Measurements from ENCODE around the gene CERK.

Gene CERK

GRCh38 chr22:46767249-46767985 lies 29.4 kb upstream of the CERK start:
- H3K36me3 ChIP-seq (ENCODE audit: control insufficient read depth in 5 of 5, insufficient read depth in 5 of 5, low read length in 5 of 5): peaks cover 0 to 10% (median 0%) of the 10 kb centered on the region in 5 donors
- H3K9me3 ChIP-seq (ENCODE audit: control insufficient read depth in 5 of 5, low read length in 5 of 5): no peaks in the 10 kb centered on the region
- H3K4me3 ChIP-seq (ENCODE audit: low read depth in 1 of 5, low read length in 5 of 5): no peak overlapping the region
- H3K9ac ChIP-seq (ENCODE audit: low read length in 5 of 5): no peak overlapping the region
- no peaks in the 10 kb centered on the region for H3K27me3 ChIP-seq (ENCODE audit: control insufficient read depth in 5 of 5, insufficient read depth in 4 of 5, low read length in 5 of 5)
- H3K4me1 ChIP-seq (ENCODE audit: control insufficient read depth in 5 of 5, insufficient read depth in 5 of 5, low read length in 5 of 5): peaks cover 0 to 73% (median 42%) of the 10 kb centered on the region in 5 donors
- H3K27ac ChIP-seq (ENCODE audit: low read depth, low read length): no peak overlapping the region

GRCh38 chr22:46766611-46767010 lies 28.6 kb upstream of the CERK start:
- H3K27ac ChIP-seq (ENCODE audit: low read depth, low read length): no peak overlapping the region
- H3K9me3 ChIP-seq (ENCODE audit: control insufficient read depth in 5 of 5, low read length in 5 of 5): no peaks in the 10 kb centered on the region
- H3K4me1 ChIP-seq (ENCODE audit: control insufficient read depth in 5 of 5, insufficient read depth in 5 of 5, low read length in 5 of 5): peaks cover 0 to 80% (median 46%) of the 10 kb centered on the region in 5 donors
- no peaks in the 10 kb centered on the region for H3K27me3 ChIP-seq (ENCODE audit: control insufficient read depth in 5 of 5, insufficient read depth in 4 of 5, low read length in 5 of 5)
- H3K36me3 ChIP-seq (ENCODE audit: control insufficient read depth in 5 of 5, insufficient read depth in 5 of 5, low read length in 5 of 5): peaks cover 0 to 10% (median 0%) of the 10 kb centered on the region in 5 donors
- H3K4me3 ChIP-seq (ENCODE audit: low read depth in 1 of 5, low read length in 5 of 5): no peak overlapping the region
- H3K9ac ChIP-seq (ENCODE audit: low read length in 5 of 5): no peak overlapping the region

- H3K27ac ChIP-seq (ENCODE audit: low read depth, low read length): peak overlapping the region; percentile 9
- peaks cover 0 to 73% (median 46%) of the 10 kb centered on the region in 5 donors for H3K4me1 ChIP-seq (ENCODE audit: control insufficient read depth in 5 of 5, insufficient read depth in 5 of 5, low read length in 5 of 5)
- H3K36me3 ChIP-seq (ENCODE audit: control insufficient read depth in 5 of 5, insufficient read depth in 5 of 5, low read length in 5 of 5): peaks cover 0 to 10% (median 0%) of the 10 kb centered on the region in 5 donors
These were observed 26.9 kb upstream of the CERK start for GRCh38 chr22:46764779-46765485.

GRCh38 chr22:46764140-46764680 lies 26.2 kb upstream of the CERK start:
- Histone ChIP-seq H3K27me3 (ENCODE audit: control insufficient read depth in 5 of 5, insufficient read depth in 4 of 5, low read length in 5 of 5) (no peaks in the 10 kb centered on the region), H3K9ac (ENCODE audit: low read length in 5 of 5) (peak overlapping the region in 1 of 5 donors; percentile 16), H3K9me3 (ENCODE audit: control insufficient read depth in 5 of 5, low read length in 5 of 5) (no peaks in the 10 kb centered on the region), H3K4me1 (ENCODE audit: control insufficient read depth in 5 of 5, insufficient read depth in 5 of 5, low read length in 5 of 5) (peaks cover 0 to 66% (median 39%) of the 10 kb centered on the region in 5 donors), H3K36me3 (ENCODE audit: control insufficient read depth in 5 of 5, insufficient read depth in 5 of 5, low read length in 5 of 5) (peaks cover 0 to 10% (median 0%) of the 10 kb centered on the region in 5 donors), H3K27ac (ENCODE audit: low read depth, low read length) (peak overlapping the region; percentile 9), H3K4me3 (ENCODE audit: low read depth in 1 of 5, low read length in 5 of 5) (peak overlapping the region in 1 of 5 donors; percentile 0)

More at GRCh38 chr22:46764779-46765485, 26.9 kb upstream of the CERK start:
- Histone ChIP-seq H3K27me3 (ENCODE audit: control insufficient read depth in 5 of 5, insufficient read depth in 4 of 5, low read length in 5 of 5) (no peaks in the 10 kb centered on the region), H3K9ac (ENCODE audit: low read length in 5 of 5) (no peak overlapping the region), H3K9me3 (ENCODE audit: control insufficient read depth in 5 of 5, low read length in 5 of 5) (no peaks in the 10 kb centered on the region), H3K4me3 (ENCODE audit: low read depth in 1 of 5, low read length in 5 of 5) (no peak overlapping the region)

GRCh38 chr22:46763051-46763705 lies 25.1 kb upstream of the CERK start:
- Histone ChIP-seq H3K9me3 (ENCODE audit: control insufficient read depth in 5 of 5, low read length in 5 of 5) (no peaks in the 10 kb centered on the region), H3K4me1 (ENCODE audit: control insufficient read depth in 5 of 5, insufficient read depth in 5 of 5, low read length in 5 of 5) (peaks cover 0 to 66% (median 36%) of the 10 kb centered on the region in 5 donors), H3K36me3 (ENCODE audit: control insufficient read depth in 5 of 5, insufficient read depth in 5 of 5, low read length in 5 of 5) (peaks cover 0 to 10% (median 0%) of the 10 kb centered on the region in 5 donors), H3K4me3 (ENCODE audit: low read depth in 1 of 5, low read length in 5 of 5) (peak overlapping the region; percentile 85 to 94 (median 93)), H3K27ac (ENCODE audit: low read depth, low read length) (peak overlapping the region; percentile 99), H3K9ac (ENCODE audit: low read length in 5 of 5) (peak overlapping the region; percentile 71 to 97 (median 95)), H3K27me3 (ENCODE audit: control insufficient read depth in 5 of 5, insufficient read depth in 4 of 5, low read length in 5 of 5) (no peaks in the 10 kb centered on the region)

GRCh38 chr22:46762238-46763050 lies 24.4 kb upstream of the CERK start, which contains the start of gene TBC1D22A:
Gene TBC1D22A (plus strand): TSS chr22:46762650. CDS start chr22:46762787, 137 bp downstream.
- H3K9ac ChIP-seq (ENCODE audit: low read length in 5 of 5): peak within 1 kb of the TSS; percentile 87 to 97 (median 95)

GRCh38 chr22:46761539-46762237 lies 23.6 kb upstream of the CERK start:
- Histone ChIP-seq H3K27me3 (ENCODE audit: control insufficient read depth in 5 of 5, insufficient read depth in 4 of 5, low read length in 5 of 5) (no peaks in the 10 kb centered on the region), H3K4me3 (ENCODE audit: low read depth in 1 of 5, low read length in 5 of 5) (peak overlapping the region; percentile 91 to 94 (median 93)), H3K27ac (ENCODE audit: low read depth, low read length) (peak overlapping the region; percentile 99), H3K36me3 (ENCODE audit: control insufficient read depth in 5 of 5, insufficient read depth in 5 of 5, low read length in 5 of 5) (peaks cover 0 to 6% (median 0%) of the 10 kb centered on the region in 5 donors), H3K9ac (ENCODE audit: low read length in 5 of 5) (peak overlapping the region; percentile 87 to 97 (median 95)), H3K9me3 (ENCODE audit: control insufficient read depth in 5 of 5, low read length in 5 of 5) (no peaks in the 10 kb centered on the region), H3K4me1 (ENCODE audit: control insufficient read depth in 5 of 5, insufficient read depth in 5 of 5, low read length in 5 of 5) (peaks cover 0 to 57% (median 36%) of the 10 kb centered on the region in 5 donors)

More at GRCh38 chr22:46762238-46763050, 24.4 kb upstream of the CERK start, which contains the start of gene TBC1D22A:
- Histone ChIP-seq H3K27ac (ENCODE audit: low read depth, low read length) (peak within 1 kb of the TSS; percentile 99), H3K36me3 (ENCODE audit: control insufficient read depth in 5 of 5, insufficient read depth in 5 of 5, low read length in 5 of 5) (peaks cover 0 to 10% (median 0%) of the 10 kb centered on the region in 5 donors), H3K27me3 (ENCODE audit: control insufficient read depth in 5 of 5, insufficient read depth in 4 of 5, low read length in 5 of 5) (no peaks in the 10 kb centered on the region), H3K4me1 (ENCODE audit: control insufficient read depth in 5 of 5, insufficient read depth in 5 of 5, low read length in 5 of 5) (peaks cover 0 to 62% (median 36%) of the 10 kb centered on the region in 5 donors), H3K9me3 (ENCODE audit: control insufficient read depth in 5 of 5, low read length in 5 of 5) (no peaks in the 10 kb centered on the region), H3K4me3 (ENCODE audit: low read depth in 1 of 5, low read length in 5 of 5) (peak within 1 kb of the TSS; percentile 91 to 94 (median 93))

GRCh38 chr22:46761017-46761416 lies 23.0 kb upstream of the CERK start:
- Histone ChIP-seq H3K9ac (ENCODE audit: low read length in 5 of 5) (peak overlapping the region in 1 of 5 donors; percentile 4), H3K4me1 (ENCODE audit: control insufficient read depth in 5 of 5, insufficient read depth in 5 of 5, low read length in 5 of 5) (peaks cover 0 to 55% (median 36%) of the 10 kb centered on the region in 5 donors), H3K36me3 (ENCODE audit: control insufficient read depth in 5 of 5, insufficient read depth in 5 of 5, low read length in 5 of 5) (peaks cover 0 to 5% (median 0%) of the 10 kb centered on the region in 5 donors), H3K27ac (ENCODE audit: low read depth, low read length) (peak overlapping the region; percentile 2), H3K9me3 (ENCODE audit: control insufficient read depth in 5 of 5, low read length in 5 of 5) (peaks cover 0 to 6% (median 0%) of the 10 kb centered on the region in 5 donors), H3K4me3 (ENCODE audit: low read depth in 1 of 5, low read length in 5 of 5) (peak overlapping the region in 2 of 5 donors; percentile 93), H3K27me3 (ENCODE audit: control insufficient read depth in 5 of 5, insufficient read depth in 4 of 5, low read length in 5 of 5) (no peaks in the 10 kb centered on the region)
